Right ventricle myocardium superior (tissue), 1 donor: ENCODE results near the gene ALDH1L1. TPM values are rescaled to one million over a fixed set of nuclear protein-coding genes. Genes with fewer than 3 reads are reported as not detected.

Source experiments
- ATAC-seq: fragments of 200-7000 bp; cut with Tn5 transposase; one replicate; pipeline ENCODE4 v1.9.1; 2020; ENCODE audit warnings: mild to moderate bottlenecking; ENCODE audit not compliant: poor library complexity
- DNase-seq: peaks from one replicate; pipeline ENCODE4 v3.0.0-alpha.2; 2020
- intact Hi-C: fragments of 100-400 bp; cut with DNase I; formaldehyde crosslinking; loops from one replicate; pipeline ENCODE4 v1.11.2; 2022
- total RNA-seq: library from RNA; stranded (reverse); fragmentation: NEBNext Ultra II Directional; extraction: Animal tissue kit (Norgen Biotek cat#: 25700); gene quantifications from one replicate; pipeline ENCODE4 v1.2.1, GENCODE V29; 2021
- donor health status: DM: no; HTN: yes; CAD: no; lungs with severe emphysema.

ALDH1L1 gene
- total RNA-seq, 1 donor from 2014 or later, result 21.5 TPM

DNA sequence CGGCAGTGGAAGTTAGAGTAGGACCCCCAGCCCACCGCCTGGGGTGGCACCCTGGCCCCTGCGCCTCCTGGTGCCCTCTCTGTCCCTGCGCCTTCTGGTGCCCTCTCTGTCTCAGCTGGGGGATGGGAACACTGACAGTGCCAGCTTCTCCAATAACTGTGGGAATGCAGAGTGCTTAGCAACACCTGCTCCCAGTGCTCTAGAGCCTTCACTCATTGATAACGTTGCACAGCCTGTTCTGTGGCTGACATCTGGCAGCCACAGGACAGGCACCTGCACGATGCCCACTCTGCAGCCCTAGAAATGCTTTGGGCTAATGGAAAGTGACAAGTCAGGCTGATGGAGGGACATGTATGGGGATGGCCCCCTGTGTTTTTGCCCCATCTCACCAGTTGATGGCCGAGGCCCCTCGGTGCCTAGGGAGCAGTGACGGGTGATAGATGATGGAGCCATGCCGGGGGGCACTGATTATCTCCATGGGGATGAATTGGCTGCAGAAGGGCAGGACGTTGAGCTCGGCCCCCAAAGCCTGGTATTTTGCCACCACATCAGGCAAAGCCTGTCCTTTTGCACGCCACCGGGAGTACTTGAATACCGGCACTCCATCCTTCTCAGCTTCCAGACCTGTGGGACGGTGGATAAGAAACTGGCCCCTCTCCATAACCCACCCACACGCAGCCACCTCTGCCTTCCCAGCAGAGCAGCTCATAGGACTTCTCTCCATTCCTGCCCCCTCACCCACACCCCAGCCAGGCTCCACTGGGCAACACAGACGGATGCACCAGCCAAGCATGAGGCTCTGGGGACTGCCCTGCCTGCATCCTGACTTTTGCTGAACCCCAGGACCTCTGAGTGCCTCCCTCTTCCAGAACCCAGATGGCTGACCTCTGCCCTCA, 22.1 kb downstream of the ALDH1L1 start:
- no peak for DNase-seq
- ATAC-seq, result peak; percentile 15
- intact Hi-C loops, result no loop called here

- DNase-seq (no peak), ATAC-seq (no peak)
- intact Hi-C loops, result no loop called here
Measured at GRCh38 chr3:126157083-126157768, 23.2 kb downstream of the ALDH1L1 start.

GRCh38 chr3:126156468-126156867, 23.9 kb downstream of the ALDH1L1 start:
- no peak for ATAC-seq
- intact Hi-C loops, result no loop called here
- no peak for DNase-seq

DNA sequence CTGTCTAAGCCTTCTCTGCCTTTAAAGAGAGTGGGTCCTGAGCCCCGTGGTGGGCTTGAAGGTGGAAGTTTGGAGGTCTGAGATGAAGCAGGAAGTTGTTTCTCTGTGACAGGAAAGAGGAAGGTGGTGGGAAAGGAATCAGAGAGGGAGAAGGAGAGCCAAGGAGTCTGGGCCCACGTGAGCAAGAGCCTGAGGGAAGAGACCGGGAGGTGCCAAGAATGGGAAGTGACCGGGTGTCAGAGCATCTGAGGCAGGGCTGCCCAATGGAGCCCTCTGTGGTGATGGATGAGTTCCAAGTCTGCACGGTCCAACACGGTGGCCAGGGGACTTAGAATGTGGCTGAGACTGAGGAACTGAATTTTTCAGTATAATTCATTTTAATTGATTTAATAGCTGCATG, 24.6 kb downstream of the ALDH1L1 start:
- DNase-seq, result no peak
- ATAC-seq, result no peak
- intact Hi-C loops, result no loop called here

DNA sequence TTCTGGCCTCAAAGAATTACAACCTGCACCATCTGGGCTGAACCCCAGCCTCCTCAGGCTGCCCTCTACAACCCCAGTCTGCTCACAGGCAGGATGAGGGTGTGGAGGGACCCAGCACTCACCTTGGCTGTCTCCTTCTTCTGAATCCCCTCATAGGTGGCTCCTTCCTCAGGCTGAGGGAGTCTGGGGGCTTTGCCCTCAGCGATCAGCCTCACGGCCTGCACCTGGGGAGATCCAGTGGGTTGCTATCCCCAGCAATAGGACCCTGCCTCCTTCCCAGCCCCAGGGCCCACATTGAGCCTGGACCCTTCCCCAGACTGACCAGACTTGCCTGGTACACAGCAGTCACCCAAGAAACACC, 25.1 kb downstream of the ALDH1L1 start:
- no peak for ATAC-seq
- no peak for DNase-seq
- intact Hi-C loops, result no loop called here

DNA sequence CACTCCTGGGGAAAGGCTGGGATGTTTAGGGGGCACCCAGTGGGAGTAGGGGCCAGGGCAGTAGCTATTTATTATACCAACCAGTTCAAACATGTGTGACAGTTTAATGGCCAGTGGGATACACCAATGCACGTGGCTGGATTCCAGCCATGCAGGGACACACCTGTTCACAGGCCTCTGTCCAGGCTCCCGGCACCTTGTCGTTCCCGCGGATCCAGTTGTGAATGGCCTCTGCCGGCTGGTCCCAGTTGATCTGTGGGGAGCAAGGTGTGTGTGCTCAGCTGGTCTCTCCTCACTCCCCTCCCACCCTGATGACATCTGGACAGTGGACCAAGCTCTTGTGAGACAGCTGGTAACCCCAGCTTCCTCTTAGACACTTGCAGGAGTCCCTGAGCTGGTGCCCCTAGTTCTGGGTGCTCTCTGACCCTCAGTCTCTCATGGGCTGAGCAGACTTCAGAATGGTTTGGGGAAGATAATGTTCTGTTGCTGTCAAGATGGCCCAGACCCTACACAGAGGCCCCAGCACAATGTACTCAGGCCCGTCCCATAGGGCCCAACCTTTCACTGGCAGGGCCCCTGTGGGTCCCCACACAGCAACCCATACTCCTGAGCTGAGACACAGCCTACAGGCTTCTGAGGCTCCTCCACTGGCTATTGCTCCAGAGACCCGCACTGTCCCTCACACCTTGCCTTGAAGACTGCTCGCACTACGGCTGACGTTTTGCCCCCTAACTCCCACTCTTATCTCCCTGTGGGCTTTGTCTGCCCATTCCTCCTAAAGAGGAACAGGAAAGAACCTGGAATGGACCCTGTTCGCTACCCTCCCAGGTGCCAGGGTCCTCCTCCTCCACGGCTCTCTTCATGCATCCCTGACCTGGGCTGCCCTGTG, 25.8 kb downstream of the ALDH1L1 start:
- intact Hi-C loops, result no loop called here
- DNase-seq, result no peak
- ATAC-seq, result no peak

DNA sequence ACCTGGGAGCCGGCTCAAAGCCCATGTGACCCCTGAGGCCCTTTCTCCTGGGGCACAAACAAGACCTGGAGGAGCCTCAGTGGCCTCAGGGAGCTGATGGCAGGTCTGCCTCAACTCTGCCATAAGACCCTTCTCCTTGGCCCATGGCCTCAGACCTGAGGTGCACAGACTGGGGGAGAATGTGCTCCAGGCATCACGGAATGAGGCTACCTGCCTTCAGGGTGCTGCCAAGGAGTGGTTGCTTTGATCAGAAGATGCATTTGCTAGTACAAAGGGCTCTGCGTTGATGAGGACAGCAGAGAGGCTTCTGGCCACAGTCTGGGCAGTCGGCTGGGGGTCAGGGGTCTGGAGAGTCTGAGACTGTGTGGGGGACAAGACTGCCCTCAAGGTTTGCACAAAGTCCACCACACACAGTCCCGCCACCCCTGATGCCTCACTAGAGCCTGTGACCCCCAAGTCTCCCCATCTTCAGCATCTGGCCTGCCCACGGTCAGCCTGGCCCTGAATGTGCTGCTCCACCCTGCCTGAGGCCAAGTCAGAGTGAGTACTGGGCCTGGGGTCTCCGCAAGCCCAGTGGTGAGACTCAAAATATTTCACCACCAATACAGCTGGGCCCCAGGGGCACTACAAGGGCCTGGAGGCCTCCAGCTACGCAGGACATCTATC, 26.6 kb downstream of the ALDH1L1 start:
- intact Hi-C loops, result no loop called here
- DNase-seq (no peak), ATAC-seq (no peak)

DNA sequence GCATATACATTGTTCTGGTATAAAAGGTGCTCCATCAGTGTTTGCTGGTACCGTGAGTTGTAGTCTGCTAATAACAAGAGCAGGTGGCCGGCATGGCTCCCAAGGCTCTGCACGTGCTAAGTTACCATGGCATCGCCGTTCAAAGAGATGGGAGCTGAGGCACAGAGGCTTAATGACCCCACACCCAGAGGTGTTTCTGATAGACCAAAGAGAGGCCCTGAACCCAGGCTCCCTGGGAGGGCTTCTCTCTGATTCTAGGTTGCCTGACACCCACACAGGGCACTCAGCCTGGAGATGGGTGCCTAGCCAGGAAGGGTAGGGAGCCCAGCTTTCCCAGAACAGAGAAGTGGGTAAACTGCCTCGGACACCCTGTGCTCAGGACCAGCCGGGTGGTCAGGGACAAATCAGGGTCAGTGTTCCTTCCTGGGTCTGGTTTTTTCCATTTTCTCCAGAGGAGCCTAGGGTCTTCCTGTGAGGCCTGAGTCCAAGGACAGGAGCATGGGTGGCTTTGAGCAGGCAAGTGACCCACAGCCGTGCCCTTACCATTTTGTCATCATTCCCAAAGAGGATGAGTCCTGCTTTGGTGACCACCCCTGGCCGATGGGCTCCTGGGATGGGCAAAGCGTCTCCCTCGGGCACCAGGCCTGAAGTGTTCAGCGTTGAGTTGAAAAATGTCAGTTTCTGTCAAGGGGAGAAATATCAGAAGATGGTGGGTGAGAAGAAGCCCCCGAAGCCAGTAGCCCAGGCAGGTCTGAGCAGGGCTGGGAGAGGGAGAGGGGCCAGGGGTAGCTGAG, 27.3 kb downstream of the ALDH1L1 start:
- no peak for ATAC-seq
- intact Hi-C loops, result no loop called here
- DNase-seq, result no peak

- no peak for ATAC-seq
- intact Hi-C loops, result no loop called here
- DNase-seq, result peak; percentile 39
Measured at GRCh38 chr3:126152458-126152857, 27.9 kb downstream of the ALDH1L1 start.

- ATAC-seq (no peak), DNase-seq (peak; percentile 34)
- intact Hi-C loops, result no loop called here
Measured at GRCh38 chr3:126151562-126152302, 28.7 kb downstream of the ALDH1L1 start.

DNA sequence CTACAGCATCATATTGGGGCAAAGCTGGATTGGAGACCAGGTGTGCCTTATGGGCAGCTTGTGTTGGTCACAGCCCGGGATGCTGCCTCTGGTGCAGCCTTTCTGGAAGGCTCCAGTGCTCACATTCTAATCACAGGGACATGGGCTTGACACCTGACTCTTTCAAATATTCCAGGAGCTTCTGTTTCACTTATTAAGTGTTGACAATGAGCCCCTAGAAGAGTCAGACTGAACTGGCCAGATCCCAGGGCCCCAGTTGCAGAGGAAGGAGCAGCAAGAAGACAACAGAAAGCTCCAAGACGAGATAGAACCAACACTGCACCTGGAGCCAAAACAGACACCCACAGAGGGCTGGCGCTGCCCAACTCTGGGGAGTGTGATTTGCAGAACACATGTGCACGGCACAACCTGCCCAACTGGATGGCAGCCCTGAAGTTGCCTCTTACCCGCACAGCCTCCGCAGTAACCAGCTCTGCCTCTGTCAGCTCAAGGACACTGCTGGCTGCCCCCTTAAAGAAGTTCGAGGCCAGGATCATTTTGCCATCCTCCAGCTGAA, 30.3 kb downstream of the ALDH1L1 start:
- DNase-seq, result peak; percentile 29
- intact Hi-C loops, result no loop called here
- ATAC-seq, result no peak

DNA sequence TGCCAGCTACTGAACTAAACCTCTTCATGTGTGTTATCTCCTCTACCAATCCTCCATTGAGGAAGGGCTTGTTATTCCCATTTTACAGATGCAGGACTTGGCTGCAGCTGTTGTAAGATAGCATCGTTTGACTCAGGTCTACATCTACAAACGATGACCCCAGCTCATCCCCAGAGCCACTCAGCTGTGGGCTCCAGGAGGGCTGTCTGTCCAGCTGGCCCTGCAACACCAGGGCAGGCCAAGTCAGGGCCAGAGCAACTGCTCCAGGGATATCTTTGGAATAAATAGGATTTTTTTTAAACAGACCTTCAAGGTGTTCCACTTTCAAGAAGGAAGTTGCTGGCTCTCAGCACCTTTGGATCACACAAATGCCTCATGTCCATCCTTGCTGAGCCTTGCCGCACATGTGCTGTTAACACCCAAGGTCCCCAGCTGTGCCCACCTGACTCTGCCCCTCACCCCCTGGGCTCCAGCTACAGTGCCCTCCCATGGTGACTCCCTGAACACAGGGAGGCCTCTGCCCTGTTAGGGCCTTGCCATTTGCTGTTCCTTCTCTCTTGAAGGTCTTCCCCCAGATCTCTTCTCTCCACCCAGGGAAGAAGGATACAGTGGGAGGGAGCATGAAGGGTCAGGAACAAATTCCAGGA, 31.0 kb downstream of the ALDH1L1 start:
- DNase-seq, result no peak
- intact Hi-C loops, result no loop called here
- ATAC-seq, result no peak

DNA sequence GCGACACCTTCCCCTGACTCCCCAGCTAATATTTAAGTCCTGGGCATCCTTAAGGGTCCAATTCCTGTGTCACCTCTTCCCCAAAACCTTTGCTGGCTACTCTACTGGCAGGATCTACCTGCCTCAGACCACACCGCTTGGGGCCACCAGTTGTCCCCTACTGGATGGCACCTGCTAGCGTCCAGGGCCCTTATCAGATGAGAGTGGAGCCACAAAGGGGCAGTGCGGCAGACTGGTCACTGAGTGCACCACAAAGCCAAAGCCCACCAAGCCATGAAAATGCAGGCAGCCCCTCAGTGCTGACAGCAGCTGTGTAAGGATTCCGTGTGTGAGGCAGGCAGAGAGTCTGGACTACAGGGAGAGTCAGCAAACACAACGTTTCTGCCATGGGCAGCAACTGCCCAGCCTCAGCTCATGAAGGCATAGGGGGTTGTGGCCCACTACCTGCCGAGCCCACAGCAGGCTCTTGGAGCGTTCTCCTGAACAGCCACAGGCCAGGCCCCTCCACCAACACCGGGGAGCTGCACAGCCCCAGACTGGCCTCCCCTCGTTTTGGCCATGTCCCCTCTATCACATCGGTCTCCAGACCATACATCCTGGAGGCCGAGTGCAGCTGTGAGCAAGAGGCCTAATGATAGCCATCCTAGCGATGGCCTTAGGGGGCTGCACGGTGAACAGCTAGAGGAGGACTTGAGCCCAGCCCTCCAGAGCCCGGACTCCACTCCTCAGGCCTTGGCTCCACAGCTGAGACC, 32.3 kb downstream of the ALDH1L1 start:
- peak; percentile 33 for DNase-seq
- ATAC-seq, result no peak
- intact Hi-C loops, result no loop called here

GRCh38 chr3:126147147-126147931, 33.0 kb downstream of the ALDH1L1 start:
- ATAC-seq (no peak), DNase-seq (no peak)
- intact Hi-C loops, result no loop called here

DNA sequence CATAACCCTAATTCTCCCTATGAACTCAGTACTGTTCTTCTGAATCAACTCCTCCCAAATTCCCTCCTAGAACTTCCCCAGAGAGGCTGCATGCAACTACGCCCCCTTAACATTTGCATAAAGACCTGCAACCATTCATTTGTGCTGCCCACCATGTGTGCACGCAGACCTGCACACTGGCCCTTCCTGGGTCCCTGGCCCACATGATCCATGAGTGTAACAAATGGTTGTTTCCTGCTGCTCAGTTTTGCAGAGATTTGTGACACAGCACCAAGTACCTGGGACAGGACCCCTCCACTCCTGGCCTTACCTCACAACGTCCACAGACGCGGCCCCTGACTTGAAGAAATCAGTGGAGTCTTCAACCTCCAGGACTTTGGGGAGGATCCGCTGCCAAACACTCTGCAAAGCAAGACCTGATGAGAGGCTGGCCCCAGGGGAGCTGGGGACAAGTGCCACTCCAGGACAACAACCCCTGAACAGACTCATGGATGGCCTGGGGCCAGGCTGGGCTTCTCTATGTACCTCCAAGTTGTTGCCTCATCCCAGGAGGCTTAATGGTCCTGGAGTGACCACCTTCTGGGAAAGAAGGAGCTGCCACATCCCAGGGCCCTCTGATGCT, 33.8 kb downstream of the ALDH1L1 start:
- ATAC-seq, result no peak

More for the DNA sequence above, 33.8 kb downstream of the ALDH1L1 start:
- peak; percentile 32 for DNase-seq
- intact Hi-C loops, result no loop called here
